ENCODE data around the gene EXOC4.

Gene EXOC4

DNA sequence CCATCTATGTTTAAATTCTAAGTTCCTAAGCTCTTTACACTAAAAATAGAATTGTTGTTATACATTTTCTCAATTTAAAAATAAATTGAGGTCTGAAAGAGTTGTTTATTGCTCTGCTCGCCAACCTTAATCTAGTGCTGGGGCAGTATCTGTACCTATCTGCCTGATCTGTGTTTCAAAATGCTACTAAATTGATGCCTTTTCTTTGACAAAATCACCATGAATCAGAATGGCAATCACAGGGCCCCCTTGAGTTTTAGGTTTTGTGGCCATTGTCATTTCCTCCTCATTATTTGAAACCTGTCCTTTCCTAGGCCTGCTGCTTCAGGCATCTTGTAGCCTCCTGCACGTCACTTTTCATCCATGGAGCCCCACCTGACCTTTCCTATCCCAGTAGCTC is 301.5 kb downstream of the EXOC4 start:
- TF ChIP-seq CTCF (IDR thresholded peaks at IDR 0.05; ENCODE audit: low read depth, low read length, missing control alignments): no peak
- H3K4me3 ChIP-seq (ENCODE audit: low read depth, low read length): no peak overlapping the region
- no peak for DNase-seq (ENCODE audit: low read depth)

GRCh38 chr7:133556048-133556447 is 303.2 kb downstream of the EXOC4 start:
- H3K4me3 ChIP-seq (ENCODE audit: low read depth, low read length): no peak overlapping the region
- no peak for TF ChIP-seq CTCF (IDR thresholded peaks at IDR 0.05; ENCODE audit: low read depth, low read length, missing control alignments)
- no peak for DNase-seq (ENCODE audit: low read depth)

GRCh38 chr7:133556553-133556952 is 303.7 kb downstream of the EXOC4 start:
- TF ChIP-seq CTCF (IDR thresholded peaks at IDR 0.05; ENCODE audit: low read depth, low read length, missing control alignments): no peak
- no peak for DNase-seq (ENCODE audit: low read depth)
- H3K4me3 ChIP-seq (ENCODE audit: low read depth, low read length): no peak overlapping the region

DNA sequence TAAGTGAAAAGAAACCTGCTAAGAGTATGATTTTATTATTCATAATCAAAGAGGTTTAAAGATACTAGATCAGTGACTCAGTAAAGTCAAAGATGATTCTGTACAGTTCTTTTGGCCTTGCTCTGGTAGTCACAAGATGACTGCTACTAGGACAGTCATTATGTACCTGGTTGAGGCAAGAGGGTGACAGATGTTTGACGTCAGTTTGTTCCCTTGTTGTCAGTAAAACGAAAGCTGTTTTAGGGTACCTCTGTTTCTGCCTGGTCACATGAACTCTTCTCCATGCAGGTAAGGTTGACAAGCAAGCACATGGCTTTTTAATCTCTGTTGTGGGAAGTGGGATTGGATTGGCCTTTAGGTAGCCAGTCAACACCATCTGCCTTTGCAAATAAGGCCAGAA is 308.0 kb downstream of the EXOC4 start:
- no peak for DNase-seq (ENCODE audit: low read depth)
- no peak overlapping the region for H3K4me3 ChIP-seq (ENCODE audit: low read depth, low read length)
- TF ChIP-seq CTCF (IDR thresholded peaks at IDR 0.05; ENCODE audit: low read depth, low read length, missing control alignments): no peak

DNA sequence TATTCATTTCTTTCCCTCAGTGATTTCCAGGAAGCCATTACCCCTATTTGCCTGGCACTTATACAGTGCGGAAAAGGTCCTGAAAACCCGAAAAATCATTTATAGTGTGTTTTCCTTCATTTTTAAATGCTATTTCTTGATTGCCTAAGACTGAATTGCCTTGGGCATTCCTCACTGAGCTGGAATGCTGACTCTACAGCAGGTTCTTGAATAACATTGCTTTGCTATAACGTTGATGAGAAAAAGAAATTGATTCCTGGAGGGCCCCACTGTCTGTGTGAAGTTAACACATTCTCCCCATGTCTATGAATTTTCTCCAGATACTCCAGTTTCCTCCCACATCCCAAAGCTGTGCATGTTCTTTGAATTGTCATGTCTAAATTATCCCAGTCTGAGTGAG is 308.5 kb downstream of the EXOC4 start:
- no peak overlapping the region for H3K4me3 ChIP-seq (ENCODE audit: low read depth, low read length)
- no peak for DNase-seq (ENCODE audit: low read depth)
- TF ChIP-seq CTCF (IDR thresholded peaks at IDR 0.05; ENCODE audit: low read depth, low read length, missing control alignments): no peak

GRCh38 chr7:133562621-133563020 is 309.7 kb downstream of the EXOC4 start:
- DNase-seq (ENCODE audit: low read depth): no peak
- no peak for TF ChIP-seq CTCF (IDR thresholded peaks at IDR 0.05; ENCODE audit: low read depth, low read length, missing control alignments)
- no peak overlapping the region for H3K4me3 ChIP-seq (ENCODE audit: low read depth, low read length)

GRCh38 chr7:133563251-133563650 is 310.4 kb downstream of the EXOC4 start:
- no peak overlapping the region for H3K4me3 ChIP-seq (ENCODE audit: low read depth, low read length)
- DNase-seq (ENCODE audit: low read depth): no peak
- no peak for TF ChIP-seq CTCF (IDR thresholded peaks at IDR 0.05; ENCODE audit: low read depth, low read length, missing control alignments)

All from GM12864 (cell line).